ENCODE measurements around the gene STAG2.

The STAG2 gene

DNA sequence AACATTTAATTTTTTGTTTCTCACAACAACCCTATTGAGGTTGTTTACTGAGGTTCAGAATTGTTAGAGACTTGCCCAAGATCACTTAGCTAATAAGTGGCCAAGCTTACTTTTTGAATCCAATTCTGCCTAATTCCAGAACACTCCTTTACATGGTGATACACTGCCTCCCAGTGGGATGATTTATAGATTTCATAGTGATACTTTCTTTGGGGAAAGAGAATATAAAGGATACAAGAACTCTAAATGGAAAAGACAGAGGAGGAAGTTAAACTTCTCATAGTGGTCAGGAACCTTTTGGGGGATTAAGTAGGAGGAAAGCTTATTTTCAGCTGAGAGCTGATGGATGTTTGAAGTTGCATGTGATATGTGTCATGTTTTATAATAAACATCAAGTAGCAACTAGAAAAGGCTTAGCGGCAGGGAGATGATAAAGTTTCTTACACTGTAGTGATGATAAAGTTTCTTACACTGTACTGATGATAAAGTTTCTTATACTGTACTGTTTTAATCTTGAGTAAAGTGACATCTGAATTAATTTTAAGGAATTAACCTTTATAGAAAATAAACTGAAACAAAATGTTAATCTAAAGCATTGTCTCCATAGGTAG, 15.3 kb downstream of the STAG2 start:
- DNase-seq = peak; percentile 63

DNA sequence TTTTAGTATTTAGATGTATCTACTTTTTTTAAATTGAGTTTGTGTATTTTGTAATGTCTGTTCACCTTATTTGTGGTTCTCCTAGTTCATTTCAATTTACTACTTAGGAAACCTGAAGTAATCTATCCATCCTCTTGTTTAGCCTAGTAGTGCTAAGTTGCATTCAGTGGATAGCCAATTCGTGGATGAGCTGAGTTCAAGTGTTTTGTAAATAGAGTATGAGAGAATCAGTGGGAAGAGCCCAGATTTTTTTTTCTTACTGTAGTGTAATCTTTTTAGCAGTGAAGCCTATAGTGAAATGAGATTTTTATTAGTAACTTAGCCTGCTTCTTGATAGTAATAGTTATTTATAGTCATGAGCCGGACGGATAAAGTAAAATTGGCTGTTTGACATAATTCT, 21.7 kb downstream of the STAG2 start:
- no peak for DNase-seq

DNA sequence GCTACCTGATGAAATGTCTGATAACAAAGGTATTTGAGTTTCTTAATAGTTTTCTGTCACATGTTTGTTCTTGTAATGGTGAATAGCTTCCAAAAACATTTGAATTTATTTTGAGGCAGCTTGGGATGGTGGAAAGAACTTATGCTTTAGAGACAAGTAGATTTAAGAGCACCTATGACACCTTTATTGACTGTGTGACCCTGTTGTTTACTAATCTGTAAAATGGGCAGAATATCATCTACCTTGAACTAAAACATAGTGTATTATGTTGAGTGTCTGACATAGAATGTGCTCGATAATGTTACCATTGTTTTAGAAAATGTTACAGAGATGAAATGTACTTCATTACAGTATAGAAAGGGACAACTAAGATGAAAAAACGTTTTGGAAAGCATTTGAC, 24.9 kb downstream of the STAG2 start:
- no peak for DNase-seq

DNA sequence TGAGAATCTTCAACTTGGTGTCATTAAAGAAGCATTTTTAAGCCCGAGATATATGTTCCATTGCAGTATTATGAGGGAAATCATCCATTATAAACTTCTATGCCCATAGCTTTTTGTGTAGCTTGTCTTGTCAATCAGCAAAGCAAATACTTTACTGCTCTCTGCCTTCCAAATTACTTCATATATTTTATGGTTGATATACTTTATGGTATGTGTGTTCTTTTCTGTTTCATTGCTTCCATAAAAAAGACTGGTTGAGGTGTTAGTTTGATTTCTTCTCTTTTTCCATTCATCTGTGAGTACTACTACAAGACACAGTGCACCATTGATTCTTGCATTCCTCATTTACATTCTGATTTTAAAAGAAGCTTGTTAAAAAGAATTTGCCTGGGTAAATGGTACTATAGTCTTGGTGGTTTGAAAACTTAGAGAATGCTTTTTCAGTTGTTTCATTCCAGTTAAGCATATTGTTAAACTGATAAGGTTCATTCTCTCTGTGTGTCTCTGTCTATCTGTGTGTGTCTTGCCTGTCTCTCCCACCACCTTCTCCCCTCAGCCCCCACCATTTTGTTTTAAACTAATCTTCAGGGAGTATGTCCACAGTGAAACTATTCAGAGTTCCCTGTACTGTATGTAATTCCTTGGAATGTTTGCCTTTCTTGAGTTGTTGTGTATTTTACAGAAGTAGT, 27.1 kb downstream of the STAG2 start:
- peak; percentile 66 for DNase-seq

DNA sequence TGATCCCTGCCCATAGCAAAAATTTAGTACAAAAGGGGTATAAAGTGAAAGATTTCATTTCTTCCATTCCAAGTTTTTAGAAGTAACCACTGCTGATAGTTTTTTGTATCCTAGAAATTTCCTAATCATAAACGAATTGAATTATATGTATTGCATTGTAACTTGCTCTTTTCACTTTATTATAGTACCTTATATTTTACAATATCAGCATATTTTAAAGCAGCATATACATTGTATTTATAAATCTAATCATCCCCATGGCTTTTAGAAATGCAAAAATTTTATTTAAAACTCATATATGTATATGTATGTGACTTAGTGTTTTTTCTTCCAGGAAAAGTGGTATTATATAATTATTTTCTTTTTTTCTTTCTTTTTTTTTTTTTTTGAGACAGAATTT, 27.7 kb downstream of the STAG2 start:
- DNase-seq = no peak

DNA sequence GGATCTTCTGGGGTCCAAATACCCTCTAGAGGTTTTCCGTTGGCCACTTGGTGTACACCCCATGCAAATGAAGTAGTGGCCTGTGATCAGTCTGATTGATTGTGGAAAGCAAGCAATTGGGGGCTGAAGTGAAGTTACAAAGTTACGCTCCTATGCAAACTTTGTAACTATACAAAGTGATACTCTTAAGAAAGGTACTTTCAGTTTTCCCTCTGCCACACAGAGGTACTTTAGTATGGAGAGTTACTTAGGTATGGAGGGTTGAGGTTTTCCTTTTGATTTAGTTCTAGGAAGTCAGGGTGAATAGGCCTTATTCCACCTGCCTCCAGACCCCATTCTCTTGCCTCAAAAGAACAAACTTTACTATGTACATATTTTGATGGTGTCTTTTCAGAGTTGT, 28.7 kb downstream of the STAG2 start:
- DNase-seq = no peak

DNA sequence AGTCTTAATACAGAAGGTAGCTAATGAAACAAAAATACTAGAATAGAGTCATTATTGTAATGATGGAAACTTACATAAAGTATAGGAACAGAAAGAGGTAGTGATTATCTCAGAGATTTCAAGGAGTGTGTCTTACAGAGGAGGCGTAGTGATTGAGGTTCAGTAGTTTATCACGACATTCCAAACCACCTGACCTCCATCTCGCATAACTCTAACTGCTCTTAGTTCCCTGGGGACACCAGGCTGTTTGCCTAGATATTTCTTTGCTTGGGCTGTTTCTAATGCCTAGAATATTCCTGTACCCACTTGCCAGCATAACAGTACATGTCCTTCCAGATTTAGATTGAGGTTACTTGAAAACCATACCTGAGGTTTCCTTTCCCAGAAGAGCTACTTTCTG, 29.1 kb downstream of the STAG2 start:
- no peak for DNase-seq

DNA sequence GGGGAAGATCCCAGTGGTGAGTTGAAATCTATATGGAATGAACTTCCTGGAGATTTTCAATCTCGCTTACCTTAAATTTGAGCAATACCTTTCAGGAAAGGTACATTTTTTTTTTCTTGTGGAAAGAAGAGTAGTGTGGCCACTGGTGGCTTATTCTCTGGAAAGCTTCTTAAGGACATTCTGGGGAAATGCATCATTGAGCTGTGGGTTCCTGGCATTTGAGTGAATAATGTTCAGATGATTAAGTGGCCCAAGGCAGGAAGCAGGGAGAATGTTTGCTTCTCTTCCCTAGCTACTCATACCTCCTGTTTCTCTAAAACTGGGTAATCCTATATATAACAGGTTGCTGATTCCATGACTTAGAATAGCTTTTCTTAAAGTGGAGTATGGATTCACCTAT, 31.8 kb downstream of the STAG2 start:
- DNase-seq = no peak

DNA sequence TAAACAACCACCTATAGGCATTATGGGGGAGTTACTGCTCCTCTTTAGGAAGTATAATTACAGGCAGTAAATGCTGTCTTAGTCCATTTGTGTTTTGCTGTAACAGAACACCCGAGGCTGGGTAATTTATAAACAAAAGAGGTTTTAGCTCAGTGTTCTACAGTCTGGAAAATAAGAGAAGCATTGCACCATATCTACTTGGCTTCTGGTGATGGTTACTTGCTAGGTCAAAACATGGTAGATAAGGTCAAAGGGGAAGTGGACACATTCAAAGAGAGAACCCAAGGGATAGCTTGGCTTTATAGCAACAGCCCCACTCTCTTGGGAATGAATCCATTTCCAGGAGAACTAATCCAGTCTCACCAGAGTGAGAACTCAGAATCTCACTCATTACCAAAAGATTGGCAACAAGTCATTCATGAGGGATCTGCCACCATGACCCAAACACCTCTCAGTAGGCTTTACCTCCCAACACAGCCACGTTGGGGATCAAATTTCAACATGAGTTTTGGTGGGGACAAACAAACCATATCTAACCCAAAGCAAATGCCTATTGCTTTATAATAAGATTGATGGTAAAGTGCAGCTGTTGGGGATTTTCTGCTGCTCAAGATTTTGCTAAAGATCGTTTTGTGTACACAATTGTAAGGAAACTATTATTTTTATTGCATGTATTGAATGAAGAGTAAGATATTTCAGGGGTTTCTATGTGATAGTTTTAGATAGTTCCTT, 32.6 kb downstream of the STAG2 start:
- DNase-seq = no peak

DNA sequence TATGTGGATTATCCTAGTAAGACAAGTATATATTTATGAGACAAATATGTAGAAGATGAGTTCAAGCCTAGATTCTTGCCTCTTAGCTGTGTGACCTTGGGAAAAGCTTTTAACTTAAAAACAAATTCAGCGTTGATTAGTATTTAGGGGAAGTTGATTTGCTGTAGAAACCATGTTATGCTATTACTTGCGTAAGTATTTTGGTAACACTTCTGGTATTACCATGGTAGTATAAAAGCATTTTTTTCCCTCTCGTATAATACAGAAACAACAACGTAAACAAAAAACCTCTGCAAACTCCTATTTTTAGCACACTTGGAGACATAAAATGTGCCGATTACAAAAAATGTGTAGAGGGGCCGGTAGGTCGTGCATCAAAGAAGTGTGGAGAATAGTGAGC, 33.2 kb downstream of the STAG2 start:
- DNase-seq = no peak

DNA sequence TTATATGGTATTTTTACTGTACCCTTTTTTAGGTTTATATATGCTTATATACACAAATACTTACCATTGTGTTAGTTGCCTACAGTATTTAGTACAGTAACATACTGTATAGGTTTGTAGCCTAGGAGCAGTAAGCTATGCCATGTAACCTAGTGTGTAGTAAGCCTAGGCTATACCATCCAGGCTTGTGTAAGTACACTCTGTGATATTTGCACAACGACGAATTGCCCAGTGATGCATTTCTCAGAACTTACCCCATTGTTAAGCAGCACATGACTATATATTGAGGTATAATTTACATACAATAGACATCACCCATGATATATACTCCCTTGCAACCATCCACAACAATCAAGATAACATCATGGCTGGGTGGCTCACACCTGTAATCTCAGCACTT, 40.1 kb downstream of the STAG2 start:
- DNase-seq = no peak

DNA sequence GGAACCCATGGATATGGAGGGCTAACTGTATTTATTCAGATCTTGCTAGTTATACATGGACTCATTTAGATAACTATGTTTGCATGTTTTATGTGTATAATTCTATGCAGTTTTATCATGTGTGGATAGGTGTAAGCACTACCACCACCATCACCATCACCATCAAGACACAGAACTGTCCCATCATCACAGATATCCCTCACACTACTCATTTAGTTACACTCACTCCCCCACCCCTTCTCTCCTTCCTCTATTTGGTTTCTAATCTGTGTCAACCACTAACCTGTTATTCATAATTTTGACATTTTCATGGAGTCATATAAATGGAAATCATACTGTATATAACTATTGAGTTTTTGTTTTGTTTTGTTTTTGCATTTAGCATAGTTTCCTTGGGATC, 43.7 kb downstream of the STAG2 start:
- DNase-seq = no peak

DNA sequence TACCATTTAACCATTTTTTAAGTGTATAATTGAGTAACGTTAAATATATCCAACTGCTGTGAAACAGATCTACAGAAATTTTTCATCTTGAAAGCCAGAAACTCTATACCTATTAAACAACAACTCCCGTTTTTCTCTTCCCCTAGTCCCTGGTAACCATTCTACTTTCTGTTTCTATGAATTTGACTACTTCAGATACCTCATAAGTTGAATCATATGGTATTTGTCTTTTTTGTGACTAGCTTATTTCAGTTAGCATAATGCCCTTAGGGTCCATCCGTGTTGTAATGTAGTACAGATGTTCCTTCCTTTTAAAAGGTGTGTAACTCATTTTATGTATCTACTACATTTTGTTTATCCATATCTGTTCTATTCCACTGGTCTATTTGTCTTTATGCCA, 48.7 kb downstream of the STAG2 start:
- DNase-seq = no peak

DNA sequence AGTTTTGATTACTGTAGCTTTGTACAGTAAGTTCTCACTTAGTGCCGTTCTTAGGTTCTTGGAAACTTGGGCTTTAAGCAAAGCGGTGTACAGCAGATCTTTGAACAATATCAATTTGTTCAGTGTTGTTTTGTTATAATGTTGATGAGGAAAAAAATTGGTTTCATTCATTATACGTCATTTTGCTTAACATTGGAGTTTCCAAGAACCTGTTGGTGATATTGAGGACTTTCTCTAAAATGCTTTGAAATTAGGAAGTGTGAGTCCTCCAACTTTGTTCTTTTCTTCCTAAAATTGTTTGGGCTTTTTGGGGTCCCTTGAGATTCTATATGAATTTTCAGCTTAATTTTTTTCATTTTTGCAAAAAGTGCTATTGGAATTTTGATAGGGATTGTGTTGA, 49.1 kb downstream of the STAG2 start:
- no peak for DNase-seq

DNA sequence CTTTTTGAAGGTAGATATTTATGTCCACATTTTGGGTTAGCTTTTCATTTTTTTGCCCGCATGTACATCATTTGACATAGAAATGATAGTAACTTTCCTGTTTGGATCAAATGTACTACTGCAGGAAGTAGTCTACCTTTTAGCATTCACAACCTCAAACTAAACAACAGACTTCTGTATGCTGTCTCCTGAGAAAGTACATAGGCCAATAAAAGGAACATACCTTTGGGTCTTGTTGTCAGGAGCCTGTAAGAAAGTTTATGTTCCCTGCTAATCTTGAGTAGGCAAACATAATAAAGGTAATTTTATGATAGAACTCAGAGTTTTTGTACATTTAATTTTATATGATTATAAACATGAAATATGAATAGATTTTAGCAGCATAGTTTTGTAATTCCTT, 54.2 kb downstream of the STAG2 start:
- no peak for DNase-seq

DNA sequence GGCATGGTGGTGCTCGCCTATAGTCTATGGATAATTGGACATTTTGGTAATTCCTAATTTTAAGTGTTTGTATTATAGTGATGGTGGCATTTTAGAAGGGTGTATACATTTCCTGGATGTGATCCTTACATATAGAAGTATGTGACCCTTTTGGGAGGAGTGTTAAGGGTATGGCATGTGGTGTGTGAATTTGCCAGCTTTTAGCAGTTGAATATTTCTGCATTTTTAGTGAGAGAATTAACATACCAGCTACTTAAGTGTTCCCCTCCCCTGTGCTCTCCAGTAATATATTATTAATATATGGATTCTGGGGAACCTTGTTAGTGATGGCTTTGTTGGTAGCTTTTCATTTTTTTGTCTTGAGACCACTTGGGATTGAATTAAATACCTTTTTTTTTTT, 55.3 kb downstream of the STAG2 start:
- no peak for DNase-seq

DNA sequence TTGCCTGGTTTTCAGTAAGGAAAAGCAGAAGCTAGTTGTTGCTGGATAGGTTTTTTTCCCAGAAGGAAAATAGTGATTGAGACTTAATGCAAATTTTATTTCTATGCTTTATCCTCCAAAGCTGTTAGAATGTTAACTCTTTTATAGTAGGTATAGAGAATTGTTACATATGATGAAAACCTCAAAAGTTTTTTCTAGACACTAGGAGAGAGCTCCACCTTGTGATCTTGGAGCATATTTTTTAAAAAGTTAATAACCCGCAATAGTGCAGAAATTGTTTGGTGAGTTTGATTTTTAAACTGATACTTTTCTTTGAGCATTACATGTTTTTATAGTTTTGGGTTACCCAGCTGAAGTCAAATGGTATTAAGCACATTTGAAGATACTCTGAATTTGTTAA, 56.5 kb downstream of the STAG2 start:
- peak; percentile 36 for DNase-seq

DNA sequence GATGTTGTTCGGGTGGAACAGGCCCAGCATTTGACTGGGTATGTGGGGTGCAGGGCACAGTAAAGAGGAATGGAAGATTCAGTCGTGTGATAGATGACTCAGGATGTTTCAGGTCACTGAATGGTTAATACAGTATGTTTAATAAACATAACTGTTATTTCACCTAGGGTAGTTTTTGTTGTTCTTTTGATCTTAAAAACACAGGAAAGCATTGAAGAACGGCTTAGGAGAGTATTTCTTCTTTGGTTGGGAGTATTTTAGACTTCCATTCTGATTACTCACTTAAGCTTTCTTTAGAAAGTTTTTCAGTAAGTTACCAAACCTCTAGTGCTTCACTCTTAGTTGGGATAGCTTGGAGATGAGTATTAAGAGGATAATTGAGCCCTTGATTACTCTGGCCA, 62.3 kb downstream of the STAG2 start:
- DNase-seq = no peak

DNA sequence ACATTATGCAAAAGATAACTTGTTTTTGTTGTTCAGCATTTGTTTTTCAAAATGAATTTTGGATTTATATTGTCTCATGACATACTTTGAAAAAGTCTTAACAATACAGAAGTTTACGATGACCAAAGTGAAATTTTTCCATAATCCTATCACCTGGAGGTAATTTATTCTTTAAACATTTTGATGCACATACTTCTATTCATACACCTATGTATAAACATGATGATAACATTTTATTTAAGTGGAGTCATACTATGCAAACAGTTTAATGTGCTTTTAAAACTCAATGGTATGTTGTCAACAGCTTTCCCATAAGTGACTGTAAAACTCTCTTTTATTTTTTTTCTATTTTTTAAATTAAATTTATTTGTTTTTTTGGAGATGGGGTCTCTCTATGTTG, 65.0 kb downstream of the STAG2 start:
- DNase-seq = no peak

DNA sequence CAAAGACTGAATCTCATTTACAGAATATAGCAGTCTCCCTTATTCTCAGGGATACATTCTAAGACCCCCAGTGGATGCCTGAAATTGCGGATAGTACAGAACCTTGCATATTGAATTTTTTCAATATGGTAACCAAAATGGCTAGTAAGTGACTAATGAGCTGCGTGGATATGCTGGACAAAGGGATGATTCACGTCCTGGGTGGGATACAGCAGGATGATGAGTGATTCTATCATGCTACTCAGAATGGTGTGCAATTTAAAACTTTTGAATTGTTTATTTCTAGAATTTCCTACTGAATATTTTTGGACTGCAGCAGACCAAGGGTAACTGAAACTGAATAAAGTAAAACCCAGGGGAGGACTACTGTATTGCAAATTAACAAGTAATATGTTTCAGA, 66.7 kb downstream of the STAG2 start:
- DNase-seq = no peak

DNA sequence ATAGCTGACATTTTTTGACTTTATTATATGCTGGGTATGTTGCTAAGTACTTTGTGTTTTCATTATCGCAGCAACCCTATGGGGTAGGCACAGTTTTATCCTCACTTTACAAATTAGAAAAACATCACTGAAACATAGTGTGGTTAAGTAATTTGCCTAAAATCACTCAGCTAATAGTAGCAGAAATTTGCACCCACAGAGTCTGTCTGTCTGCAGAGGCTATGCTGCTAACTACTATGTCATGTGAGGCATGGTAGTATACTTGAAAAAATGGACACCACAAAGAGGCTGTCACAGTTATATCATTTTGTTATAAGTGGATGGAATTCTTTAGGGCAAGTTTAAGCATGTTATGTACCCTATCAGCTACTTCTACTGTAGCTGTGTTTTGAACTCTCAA, 69.0 kb downstream of the STAG2 start:
- no peak for DNase-seq

DNA sequence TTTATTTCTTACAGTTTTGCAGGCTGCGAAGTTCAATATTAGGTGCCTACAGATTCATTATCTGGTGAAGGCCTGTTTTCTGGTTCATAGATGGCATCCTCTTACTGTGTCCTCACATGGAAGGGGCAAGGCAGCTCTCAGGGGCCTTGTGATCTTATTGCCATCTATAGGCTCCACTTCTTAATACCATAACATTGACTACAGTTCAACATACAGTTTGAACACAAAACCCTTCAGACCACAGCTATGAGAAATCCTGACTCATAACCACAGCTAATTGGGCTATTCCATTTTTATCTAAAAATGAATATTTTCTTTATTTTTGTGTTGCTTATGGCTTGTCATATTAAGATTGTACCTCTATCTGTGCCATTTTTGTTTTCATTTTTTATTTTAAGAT, 72.3 kb downstream of the STAG2 start:
- no peak for DNase-seq

DNA sequence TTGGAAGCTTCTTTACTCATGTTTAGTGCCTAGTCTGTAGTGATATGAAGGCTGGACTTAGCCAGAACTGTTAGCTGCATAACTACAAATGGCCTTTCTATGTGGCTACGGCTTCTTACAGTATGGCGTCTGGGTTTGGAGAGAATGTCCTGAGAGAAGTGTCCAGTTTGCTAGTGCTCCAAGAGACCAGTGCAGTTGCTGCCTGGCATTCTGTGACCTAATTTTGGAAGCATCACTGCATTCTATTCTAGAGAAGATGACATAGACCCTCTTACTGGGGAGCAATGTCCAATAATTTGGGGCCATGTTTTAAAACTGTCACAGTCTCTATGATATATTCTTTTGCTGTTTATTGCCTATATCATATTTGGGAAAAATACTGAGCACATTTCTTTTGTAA, 74.2 kb downstream of the STAG2 start:
- DNase-seq = no peak

DNA sequence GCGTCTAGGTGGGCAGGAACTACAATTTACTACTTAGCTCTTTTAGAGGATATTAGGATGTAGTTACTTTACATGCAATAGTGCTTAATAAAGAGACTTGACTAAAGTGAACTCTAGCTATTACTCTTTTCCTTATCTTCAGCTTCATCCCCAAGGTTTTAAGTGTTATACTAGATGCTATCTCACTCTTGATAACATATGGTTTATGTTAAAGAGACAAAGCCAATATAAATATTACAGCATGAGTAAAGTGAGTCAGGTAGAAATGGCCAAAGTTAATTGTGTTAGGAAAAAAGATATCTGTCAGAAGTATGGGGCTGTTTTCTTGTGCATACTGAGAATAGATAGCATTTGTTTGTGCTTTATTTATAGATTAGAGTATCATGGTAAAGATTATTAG, 80.5 kb downstream of the STAG2 start:
- DNase-seq = no peak

DNA sequence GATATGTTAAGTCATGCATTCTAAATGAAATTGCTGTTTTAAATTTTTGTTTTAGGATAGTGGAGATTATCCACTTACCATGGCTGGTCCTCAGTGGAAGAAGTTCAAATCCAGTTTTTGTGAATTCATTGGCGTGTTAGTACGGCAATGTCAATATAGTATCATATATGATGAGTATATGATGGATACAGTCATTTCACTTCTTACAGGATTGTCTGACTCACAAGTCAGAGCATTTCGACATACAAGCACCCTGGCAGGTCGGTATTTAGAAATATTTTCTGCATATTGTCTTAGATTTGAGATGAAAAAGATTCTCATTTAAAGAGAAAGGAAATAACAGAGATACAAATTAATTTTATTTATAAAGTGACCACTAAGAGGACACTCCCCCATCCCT, 83.6 kb downstream of the STAG2 start:
- no peak for DNase-seq

Measured in hematopoietic multipotent progenitor cell treated with erythropoietin and hydrocortisone succinate and interleukin-3 and kit ligand, for 6 days (in vitro differentiated cells).